Upper lobe of left lung (tissue), 4 donors: ENCODE results near the gene PLAC9.

ENCODE experiments used
- CTCF ChIP-seq, 6 experiments: fragments of 450-650 bp in 4 of 6; fragments of 200-600 bp in 2 of 6; sonication (generic) in 2 of 6; IDR thresholded peaks; one replicate each; pipeline ENCODE4 v1.5.1; 2016 to 2019; ENCODE audit warnings: antibody characterized with exemption in 6 of 6
- EP300 ChIP-seq, 4 donors: sonication (generic); formaldehyde crosslinking; IDR thresholded peaks; one replicate each; pipeline ENCODE4 v1.5.1; 2017; ENCODE audit warnings: antibody characterized with exemption in 4 of 4, control low read depth in 2 of 4
- POLR2A ChIP-seq, 4 donors: fragments of 450-650 bp; IDR thresholded peaks; one replicate each; pipeline ENCODE4 v1.5.1; 2016 to 2017; ENCODE audit warnings: antibody characterized with exemption in 4 of 4, mild to moderate bottlenecking in 2 of 4

- no peak for TF ChIP-seq CTCF (IDR thresholded peaks at IDR 0.05)
- TF ChIP-seq POLR2A (IDR thresholded peaks at IDR 0.05) = no peak
- TF ChIP-seq EP300 (IDR thresholded peaks at IDR 0.05) = no peak
Observed at GRCh38 chr10:80157561-80157960, 25.0 kb downstream of the PLAC9 start.
